Measurements from ENCODE around the gene FAM47C. TPM values are rescaled to one million over a fixed set of nuclear protein-coding genes. Genes with fewer than 3 reads are reported as not detected.

Gene FAM47C
- total and polyA plus RNA-seq, 2 of the 4 experiments (the other 2 are of a cell fraction) = not detected

DNA sequence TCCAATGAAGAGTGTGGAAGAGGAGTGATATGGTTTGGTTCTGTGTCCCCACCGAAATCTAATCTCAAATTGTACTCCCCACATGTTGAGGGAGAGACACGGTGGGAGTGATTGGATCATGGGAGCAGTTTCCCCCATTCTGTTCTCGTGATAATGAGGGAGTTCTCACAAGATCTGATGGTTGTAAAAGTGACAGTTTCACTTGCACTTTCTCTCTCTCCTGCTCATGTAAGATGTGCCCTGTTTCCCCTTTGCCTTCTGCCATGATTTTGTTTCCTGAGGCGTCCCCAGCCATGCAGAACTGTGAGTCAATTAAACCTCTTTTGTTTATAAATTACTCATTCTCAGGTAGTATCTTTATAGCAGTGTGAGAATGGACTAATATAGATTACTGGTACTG, 39.6 kb downstream of the FAM47C start:
- no CpG with 5 or more reads among the region's 4 CpGs for WGBS, 2 experiments (ENCODE audit: extremely low coverage in 2 of 2, insufficient read length in 1 of 2)
- Histone ChIP-seq H3K4me3 (ENCODE audit: insufficient read depth, low read depth, low read length) (no peak overlapping the region), H3K4ac (ENCODE audit: low read depth, low read length) (no peak overlapping the region), H3K9ac (ENCODE audit: low read depth, low read length) (no peak overlapping the region), H3K14ac (replicated peaks; ENCODE audit: low read depth, low read length) (no peak overlapping the region), H3K4me1 (ENCODE audit: control insufficient read depth, insufficient read depth, low read length) (no peaks in the 10 kb centered on the region), H2BK15ac (ENCODE audit: low read depth, low read length) (no peak overlapping the region), H3K79me1 (ENCODE audit: low read depth in 1 of 2, low read length in 2 of 2) (no peaks in the 10 kb centered on the region), H2BK20ac (ENCODE audit: low read depth, low read length) (no peak overlapping the region), H3K9me1 (ENCODE audit: insufficient read depth, low read length) (no peaks in the 10 kb centered on the region), H3K27ac (ENCODE audit: insufficient read depth, low read length) (no peak overlapping the region), H3K18ac (ENCODE audit: low read depth, low read length) (no peak overlapping the region), H2AK5ac (ENCODE audit: low read depth, low read length) (no peak overlapping the region), H4K20me1 (ENCODE audit: insufficient read depth, low read length) (no peaks in the 10 kb centered on the region), H3K36me3 (ENCODE audit: control insufficient read depth, insufficient read depth, low read length) (no peaks in the 10 kb centered on the region), H3K4me2 (ENCODE audit: low read depth, low read length) (no peak overlapping the region), H2BK120ac (ENCODE audit: low read depth, low read length) (no peak overlapping the region), H3K23ac (ENCODE audit: low read depth, low read length) (no peak overlapping the region), H3K27me3 (ENCODE audit: control insufficient read depth, insufficient read depth, low read length) (no peaks in the 10 kb centered on the region), H3K56ac (ENCODE audit: extremely low read depth, insufficient read depth, low read length) (no peak overlapping the region), H2AK9ac (replicated peaks; ENCODE audit: low read depth, low read length, poor library complexity) (no peak overlapping the region), H2AFZ (replicated peaks; ENCODE audit: low read length, poor library complexity) (no peak overlapping the region), H4K5ac (ENCODE audit: low read depth, low read length) (no peak overlapping the region), H3K9me3 (ENCODE audit: control insufficient read depth, insufficient read depth, low read length) (no peaks in the 10 kb centered on the region), H2BK5ac (ENCODE audit: low read depth, low read length, poor library complexity, severe bottlenecking) (no peak overlapping the region), H4K91ac (ENCODE audit: insufficient read depth, low read depth, low read length) (no peak overlapping the region), H4K8ac (ENCODE audit: low read depth in 2 of 2, low read length in 2 of 2) (no peak overlapping the region)
- in situ Hi-C loops (cut with MboI; ENCODE audit: low sequenced_read_pairs) (no loop called here), intact Hi-C loops (cut with micrococcal nuclease) (no loop called here), dilution Hi-C loops (cut with HindIII; ENCODE audit: low sequenced_read_pairs, unreplicated experiment) (no loop called here)
- no TSS peak for BruUV-seq (replicated peaks)
- ChIA-PET POLR2A (ENCODE audit: unreplicated experiment) (no interaction called here), CTCF (no interaction called here)
- DNase-seq = no peak
- TF ChIP-seq MAZ (IDR thresholded peaks at IDR 0.05; ENCODE audit: borderline replicate concordance, low read depth, low read length) = no peak
- TF ChIP-seq SMC3 (IDR thresholded peaks at IDR 0.05; ENCODE audit: low read depth, low read length) = no peak
- no peak for TF ChIP-seq RAD21 (IDR thresholded peaks at IDR 0.05; ENCODE audit: low read length)
- no peak for TF ChIP-seq FOS (IDR thresholded peaks at IDR 0.05; ENCODE audit: low read depth, low read length)
- no peak for TF ChIP-seq CHD1 (IDR thresholded peaks at IDR 0.05; ENCODE audit: low read depth, low read length)
- TF ChIP-seq MAFK (IDR thresholded peaks at IDR 0.05; ENCODE audit: low read depth, low read length) = no peak
- no peak for TF ChIP-seq RCOR1 (IDR thresholded peaks at IDR 0.05; ENCODE audit: insufficient replicate concordance, low read length)
- TF ChIP-seq, protein P1, sequence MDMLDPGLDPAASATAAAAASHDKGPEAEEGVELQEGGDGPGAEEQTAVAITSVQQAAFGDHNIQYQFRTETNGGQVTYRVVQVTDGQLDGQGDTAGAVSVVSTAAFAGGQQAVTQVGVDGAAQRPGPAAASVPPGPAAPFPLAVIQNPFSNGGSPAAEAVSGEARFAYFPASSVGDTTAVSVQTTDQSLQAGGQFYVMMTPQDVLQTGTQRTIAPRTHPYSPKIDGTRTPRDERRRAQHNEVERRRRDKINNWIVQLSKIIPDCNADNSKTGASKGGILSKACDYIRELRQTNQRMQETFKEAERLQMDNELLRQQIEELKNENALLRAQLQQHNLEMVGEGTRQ (IDR thresholded peaks at IDR 0.05; ENCODE audit: low read depth, low read length) = no peak
- TF ChIP-seq BHLHE40 (IDR thresholded peaks at IDR 0.05; ENCODE audit: low read depth, low read length) = no peak
- TF ChIP-seq, protein P2, sequence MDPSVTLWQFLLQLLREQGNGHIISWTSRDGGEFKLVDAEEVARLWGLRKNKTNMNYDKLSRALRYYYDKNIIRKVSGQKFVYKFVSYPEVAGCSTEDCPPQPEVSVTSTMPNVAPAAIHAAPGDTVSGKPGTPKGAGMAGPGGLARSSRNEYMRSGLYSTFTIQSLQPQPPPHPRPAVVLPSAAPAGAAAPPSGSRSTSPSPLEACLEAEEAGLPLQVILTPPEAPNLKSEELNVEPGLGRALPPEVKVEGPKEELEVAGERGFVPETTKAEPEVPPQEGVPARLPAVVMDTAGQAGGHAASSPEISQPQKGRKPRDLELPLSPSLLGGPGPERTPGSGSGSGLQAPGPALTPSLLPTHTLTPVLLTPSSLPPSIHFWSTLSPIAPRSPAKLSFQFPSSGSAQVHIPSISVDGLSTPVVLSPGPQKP (IDR thresholded peaks at IDR 0.05; ENCODE audit: borderline replicate concordance, low read depth, low read length) = no peak
- no peak for ATAC-seq (ENCODE audit: low read depth)

Data from IMR-90 (cell line).